Measurements from ENCODE around the gene CITED2.

Gene CITED2

GRCh38 chr6:139372326-139373153 lies 1.9 kb downstream of the CITED2 start:
- DNase-seq (ENCODE audit: low spot score) = no peak
- ChIA-PET POLR2A (ENCODE audit: low non-redundant PET) (no interaction called here), CTCF (interaction anchor here (0.5 to 1.2 kb wide), 8 partner anchors 16 to 1549 kb away, joined by 3 to 7 read pairs (median 3); no protein-coding TSS in a partner anchor)
- TF ChIP-seq CTCF (conservative IDR thresholded peaks at IDR 0.05; ENCODE audit: low read depth) = no peak
- peak overlapping the region; percentile 99 for H3K27ac ChIP-seq

GRCh38 chr6:139371421-139372203 lies 2.8 kb downstream of the CITED2 start:
- ChIA-PET POLR2A (ENCODE audit: low non-redundant PET) (no interaction called here), CTCF (interaction anchor here (0.6 to 0.7 kb wide), 2 partner anchors 1070 to 1550 kb away, joined by 3 to 5 read pairs; no protein-coding TSS in a partner anchor)
- no peak for DNase-seq (ENCODE audit: low spot score)
- no peak overlapping the region for H3K27ac ChIP-seq
- no peak for TF ChIP-seq CTCF (conservative IDR thresholded peaks at IDR 0.05; ENCODE audit: low read depth)

- CTCF ChIA-PET = interaction anchor here (0.7 kb wide), 1 partner anchor 19 kb away, joined by 3 read pairs; no protein-coding TSS in a partner anchor
- DNase-seq (ENCODE audit: low spot score) = no peak
- no peak overlapping the region for H3K27ac ChIP-seq
- POLR2A ChIA-PET (ENCODE audit: low non-redundant PET) = no interaction called here
- TF ChIP-seq CTCF (conservative IDR thresholded peaks at IDR 0.05; ENCODE audit: low read depth) = no peak
Observed at GRCh38 chr6:139370999-139371345, 3.5 kb downstream of the CITED2 start.

GRCh38 chr6:139370283-139370998 lies 4.0 kb downstream of the CITED2 start:
- no peak for DNase-seq (ENCODE audit: low spot score)
- H3K27ac ChIP-seq = no peak overlapping the region
- TF ChIP-seq CTCF (conservative IDR thresholded peaks at IDR 0.05; ENCODE audit: low read depth) = no peak
- ChIA-PET POLR2A (ENCODE audit: low non-redundant PET) (no interaction called here), CTCF (interaction anchor here (0.7 to 1.1 kb wide), 3 partner anchors 9 to 1115 kb away, joined by 3 to 4 read pairs (median 3); no protein-coding TSS in a partner anchor)

GRCh38 chr6:139369568-139370282 lies 4.7 kb downstream of the CITED2 start:
- POLR2A ChIA-PET (ENCODE audit: low non-redundant PET) = interaction anchor here (0.7 kb wide), 1 partner anchor 394 kb away, joined by 3 read pairs; no protein-coding TSS in a partner anchor

More at GRCh38 chr6:139369568-139370282, 4.7 kb downstream of the CITED2 start:
- peak; percentile 78 for TF ChIP-seq CTCF (conservative IDR thresholded peaks at IDR 0.05; ENCODE audit: low read depth)
- H3K27ac ChIP-seq = no peak overlapping the region
- DNase-seq (ENCODE audit: low spot score) = peak; percentile 57
- CTCF ChIA-PET = interaction anchor here (0.7 to 1.1 kb wide), 9 partner anchors 9 to 1462 kb away, joined by 3 to 4 read pairs (median 3); no protein-coding TSS in a partner anchor

Data from RWPE1 (cell line).